Measurements from ENCODE around the gene GGA2.
"Not testable (repeated sequence)": the region's sequence is repeated elsewhere in the genome, so short reads cannot be mapped to it uniquely, and the experiment has no call there.

Gene GGA2

GRCh38 chr16:23523321-23523720 lies 13.0 kb upstream of the GGA2 start:
- no peak for DNase-seq

- DNase-seq, result no peak
These were observed 11.7 kb upstream of the GGA2 start for GRCh38 chr16:23521965-23522364.

GRCh38 chr16:23521037-23521743 lies 10.9 kb upstream of the GGA2 start:
- DNase-seq, result no peak

- DNase-seq, result no peak
These were observed 10.2 kb upstream of the GGA2 start for GRCh38 chr16:23520500-23520899.

- no peak for DNase-seq
These were observed 9.0 kb upstream of the GGA2 start for GRCh38 chr16:23519282-23519681.

GRCh38 chr16:23518435-23518891 lies 8.2 kb upstream of the GGA2 start:
- DNase-seq, result peak in 1 of 2 donors; percentile 17

GRCh38 chr16:23516366-23517137 lies 6.3 kb upstream of the GGA2 start:
- peak in 1 of 2 donors; percentile 63 for DNase-seq

- no peak for DNase-seq
These were observed 5.6 kb upstream of the GGA2 start for GRCh38 chr16:23515881-23516280.

- DNase-seq, result peak in 1 of 2 donors; percentile 51
These were observed 4.3 kb upstream of the GGA2 start for GRCh38 chr16:23514381-23515152.

GRCh38 chr16:23512168-23512695 lies 1.9 kb upstream of the GGA2 start:
- DNase-seq, result no peak

GRCh38 chr16:23511731-23512130 lies 1.4 kb upstream of the GGA2 start:
- no peak for DNase-seq

GRCh38 chr16:23510915-23511270 lies 599 bp upstream of the GGA2 start:
- DNase-seq, result not testable (repeated sequence)

GRCh38 chr16:23509782-23510163 lies 521 bp downstream of the GGA2 start:
- peak in 1 of 2 donors; percentile 51 for DNase-seq

GRCh38 chr16:23509441-23509754 lies 896 bp downstream of the GGA2 start:
- no peak for DNase-seq

GRCh38 chr16:23508589-23509440 lies 1.5 kb downstream of the GGA2 start:
- no peak for DNase-seq

GRCh38 chr16:23506606-23506994 lies 3.7 kb downstream of the GGA2 start:
- peak in 1 of 2 donors; percentile 40 for DNase-seq

- no peak for DNase-seq
These were observed 4.4 kb downstream of the GGA2 start for GRCh38 chr16:23505671-23506605.

- no peak for DNase-seq
These were observed 5.1 kb downstream of the GGA2 start for GRCh38 chr16:23505180-23505665.

GRCh38 chr16:23504453-23505179 lies 5.7 kb downstream of the GGA2 start:
- DNase-seq, result peak; percentile 66 to 74

GRCh38 chr16:23504076-23504452 lies 6.2 kb downstream of the GGA2 start:
- DNase-seq, result peak in 1 of 2 donors; percentile 29
